ENCODE results near the gene DYSF. TPM values are rescaled to one million over a fixed set of nuclear protein-coding genes. Genes with fewer than 3 reads are reported as not detected.

The DYSF gene
- total RNA-seq, 1 experiment from 2014 or later = 0.31 TPM

GRCh38 chr2:71603311-71603811, 150.0 kb downstream of the DYSF start:
- no TSS peak for BruUV-seq (replicated peaks)
- intact Hi-C loops (cut with micrococcal nuclease; ENCODE audit: unreplicated experiment) (no loop called here), in situ Hi-C loops (cut with HindIII; ENCODE audit: low pct_unique_long_range_greater_than_20kb, low sequenced_read_pairs) (no loop called here)
- no peaks in the 10 kb centered on the region for H3K9me3 ChIP-seq (ENCODE audit: control insufficient read depth, insufficient read depth, low read depth, low read length)
- ATAC-seq (no peak), DNase-seq (ENCODE audit: low read depth, low spot score) (no peak)
- CTCF ChIA-PET = no interaction called here
- POLR2A ChIA-PET = no interaction called here
- no peak for TF ChIP-seq TCF7L2 (IDR thresholded peaks at IDR 0.05; ENCODE audit: low read depth, low read length)
- TF ChIP-seq SIN3A (IDR thresholded peaks at IDR 0.05; ENCODE audit: borderline replicate concordance, insufficient read depth, low read depth, low read length) = no peak
- TF ChIP-seq, protein P1, sequence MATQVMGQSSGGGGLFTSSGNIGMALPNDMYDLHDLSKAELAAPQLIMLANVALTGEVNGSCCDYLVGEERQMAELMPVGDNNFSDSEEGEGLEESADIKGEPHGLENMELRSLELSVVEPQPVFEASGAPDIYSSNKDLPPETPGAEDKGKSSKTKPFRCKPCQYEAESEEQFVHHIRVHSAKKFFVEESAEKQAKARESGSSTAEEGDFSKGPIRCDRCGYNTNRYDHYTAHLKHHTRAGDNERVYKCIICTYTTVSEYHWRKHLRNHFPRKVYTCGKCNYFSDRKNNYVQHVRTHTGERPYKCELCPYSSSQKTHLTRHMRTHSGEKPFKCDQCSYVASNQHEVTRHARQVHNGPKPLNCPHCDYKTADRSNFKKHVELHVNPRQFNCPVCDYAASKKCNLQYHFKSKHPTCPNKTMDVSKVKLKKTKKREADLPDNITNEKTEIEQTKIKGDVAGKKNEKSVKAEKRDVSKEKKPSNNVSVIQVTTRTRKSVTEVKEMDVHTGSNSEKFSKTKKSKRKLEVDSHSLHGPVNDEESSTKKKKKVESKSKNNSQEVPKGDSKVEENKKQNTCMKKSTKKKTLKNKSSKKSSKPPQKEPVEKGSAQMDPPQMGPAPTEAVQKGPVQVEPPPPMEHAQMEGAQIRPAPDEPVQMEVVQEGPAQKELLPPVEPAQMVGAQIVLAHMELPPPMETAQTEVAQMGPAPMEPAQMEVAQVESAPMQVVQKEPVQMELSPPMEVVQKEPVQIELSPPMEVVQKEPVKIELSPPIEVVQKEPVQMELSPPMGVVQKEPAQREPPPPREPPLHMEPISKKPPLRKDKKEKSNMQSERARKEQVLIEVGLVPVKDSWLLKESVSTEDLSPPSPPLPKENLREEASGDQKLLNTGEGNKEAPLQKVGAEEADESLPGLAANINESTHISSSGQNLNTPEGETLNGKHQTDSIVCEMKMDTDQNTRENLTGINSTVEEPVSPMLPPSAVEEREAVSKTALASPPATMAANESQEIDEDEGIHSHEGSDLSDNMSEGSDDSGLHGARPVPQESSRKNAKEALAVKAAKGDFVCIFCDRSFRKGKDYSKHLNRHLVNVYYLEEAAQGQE (IDR thresholded peaks at IDR 0.05; ENCODE audit: insufficient read depth in 1 of 2, low read depth in 2 of 2, low read length in 1 of 2) = no peak
- TF ChIP-seq POLR2AphosphoS5 (IDR thresholded peaks at IDR 0.05; ENCODE audit: low read depth, low read length) = no peak
- TF ChIP-seq CTCF (IDR thresholded peaks at IDR 0.05) = no peak
- no peaks in the 10 kb centered on the region for H3K4me1 ChIP-seq (ENCODE audit: control insufficient read depth, insufficient read depth, low read length)
- peaks cover 2% of the 10 kb centered on the region; the same call in 1 of the 2 replicates for H3K27me3 ChIP-seq (ENCODE audit: control insufficient read depth, insufficient read depth, low read length)
- no peak overlapping the region for H3K27ac ChIP-seq (ENCODE audit: low read length)
- no peak overlapping the region for H3K4me3 ChIP-seq (ENCODE audit: low read depth in 2 of 2, low read length in 2 of 2)
- H3K36me3 ChIP-seq (ENCODE audit: control insufficient read depth, insufficient read depth, low read length) = no peaks in the 10 kb centered on the region

GRCh38 chr2:71603851-71604725, 150.7 kb downstream of the DYSF start:
- Histone ChIP-seq H3K27ac (ENCODE audit: low read length) (no peak overlapping the region), H3K27me3 (ENCODE audit: control insufficient read depth, insufficient read depth, low read length) (peaks cover 2% of the 10 kb centered on the region; the same call in 1 of the 2 replicates), H3K36me3 (ENCODE audit: control insufficient read depth, insufficient read depth, low read length) (no peaks in the 10 kb centered on the region), H3K4me3 (ENCODE audit: low read depth in 2 of 2, low read length in 2 of 2) (no peak overlapping the region), H3K4me1 (ENCODE audit: control insufficient read depth, insufficient read depth, low read length) (no peaks in the 10 kb centered on the region), H3K9me3 (ENCODE audit: control insufficient read depth, insufficient read depth, low read depth, low read length) (no peaks in the 10 kb centered on the region)
- intact Hi-C loops (cut with micrococcal nuclease; ENCODE audit: unreplicated experiment) = no loop called here
- POLR2A ChIA-PET = no interaction called here
- in situ Hi-C loops (cut with HindIII; ENCODE audit: low pct_unique_long_range_greater_than_20kb, low sequenced_read_pairs) = no loop called here
- DNase-seq (ENCODE audit: low read depth, low spot score) (no peak), ATAC-seq (no peak)
- TF ChIP-seq SIN3A (IDR thresholded peaks at IDR 0.05; ENCODE audit: borderline replicate concordance, insufficient read depth, low read depth, low read length) (no peak), TCF7L2 (IDR thresholded peaks at IDR 0.05; ENCODE audit: low read depth, low read length) (no peak), POLR2AphosphoS5 (IDR thresholded peaks at IDR 0.05; ENCODE audit: low read depth, low read length) (no peak), CTCF (IDR thresholded peaks at IDR 0.05) (no peak)
- TF ChIP-seq, protein P1 (IDR thresholded peaks at IDR 0.05; ENCODE audit: insufficient read depth in 1 of 2, low read depth in 2 of 2, low read length in 1 of 2) = no peak
- CTCF ChIA-PET = no interaction called here
- BruUV-seq (replicated peaks) = no TSS peak
